K562 (cell line): ENCODE results near the gene UNC5B.

Source experiments
- BACH1 ChIP-seq: fragments of 200-800 bp; sonication (Bioruptor generic); IDR thresholded peaks from 2 replicates; pipeline ENCODE4 v1.6.1; 2016; ENCODE audit warnings: missing genetic modification characterization, missing compliant biosample characterization
- POLR2A ChIP-seq: fragments of 450-650 bp; conservative IDR thresholded peaks from 2 replicates; pipeline ENCODE4 v1.6.1; 2016
- TAF1 ChIP-seq: IDR thresholded peaks from 2 replicates; pipeline ENCODE4 v1.6.1; 2011; ENCODE audit warnings: mild to moderate bottlenecking, low read length, moderate library complexity; ENCODE audit not compliant: insufficient read depth, control insufficient read depth, severe bottlenecking; ENCODE audit errors: extremely low read depth
- TCF7L2 ChIP-seq: fragments of 150-350 bp; IDR thresholded peaks from 2 replicates; pipeline ENCODE4 v1.6.1; 2016; ENCODE audit warnings: low read depth, mild to moderate bottlenecking, low read length, moderate library complexity
- TF ChIP-seq, protein P1 (sequence below): conservative IDR thresholded peaks from 2 replicates; pipeline ENCODE4 v1.6.1; 2011; ENCODE audit warnings: low read depth, mild to moderate bottlenecking, low read length; ENCODE audit not compliant: control insufficient read depth
- TF ChIP-seq, protein P2 (sequence below): fragments of 150-350 bp; IDR thresholded peaks from 2 replicates; pipeline ENCODE4 v1.6.1; 2014; ENCODE audit warnings: low read depth, mild to moderate bottlenecking, low read length, borderline replicate concordance
- TF ChIP-seq, protein P3 (sequence below), 3 experiments: IDR thresholded peaks in 2 of 3; conservative IDR thresholded peaks in 1 of 3; 2 replicates each; pipeline ENCODE4 v1.5.1; 2011 to 2012; ENCODE audit warnings: low read length in 3 of 3, mild to moderate bottlenecking in 3 of 3, control low read depth in 2 of 3, improper control_type of control experiment in 1 of 3, inconsistent platforms in 1 of 3, low read depth in 1 of 3, mixed read lengths in 1 of 3, moderate library complexity in 1 of 3; ENCODE audit not compliant: insufficient read depth in 2 of 3
- TF ChIP-seq, protein P4 (sequence below): fragments of 450-650 bp; IDR thresholded peaks from one replicate; pipeline ENCODE4 v1.6.1; 2018; ENCODE audit warnings: mild to moderate bottlenecking, moderate library complexity; ENCODE audit not compliant: partially characterized antibody

DNA sequence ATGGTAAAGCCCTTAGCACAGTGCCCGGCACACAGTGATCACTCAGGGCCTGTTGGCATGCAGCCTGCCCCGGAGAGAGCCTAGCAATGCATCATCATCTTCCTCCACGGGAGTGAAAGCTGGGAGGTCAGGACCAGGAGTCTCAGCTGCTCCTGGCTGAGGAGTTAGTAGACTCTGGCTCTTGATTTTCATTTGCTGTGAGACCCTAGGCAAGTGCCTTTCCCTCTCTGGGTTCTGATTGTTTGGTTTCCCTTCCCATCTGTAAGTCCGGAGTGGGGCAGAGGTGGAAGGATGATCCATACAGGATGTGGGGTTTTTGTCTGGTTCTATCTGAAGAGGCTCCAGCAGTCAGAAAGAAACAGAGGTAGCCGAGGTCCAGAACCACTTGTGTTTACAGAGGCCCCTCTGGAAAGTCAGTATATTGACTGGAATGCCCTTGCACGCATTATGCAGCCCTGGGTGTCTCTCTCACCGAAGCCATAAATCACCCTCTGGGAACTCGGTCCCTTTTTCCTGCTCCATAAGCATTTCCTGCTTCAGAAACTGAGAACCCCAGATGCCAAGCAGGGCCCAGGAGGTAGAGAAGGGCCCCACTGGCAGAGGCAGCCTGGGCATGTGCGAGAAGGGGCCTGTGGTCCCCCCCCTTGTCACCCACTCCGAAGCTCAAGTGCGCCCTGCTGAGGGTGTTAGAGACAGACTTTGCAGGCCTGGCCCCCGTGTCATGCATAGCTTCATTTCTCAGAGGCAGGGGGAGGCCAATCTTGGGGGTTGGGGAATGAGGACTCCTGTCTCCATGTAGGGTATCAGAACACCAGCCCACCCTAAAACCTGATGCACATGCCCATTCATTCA is 8.5 kb downstream of the UNC5B start:
- no peak for TF ChIP-seq TCF7L2
- TF ChIP-seq, protein P1, sequence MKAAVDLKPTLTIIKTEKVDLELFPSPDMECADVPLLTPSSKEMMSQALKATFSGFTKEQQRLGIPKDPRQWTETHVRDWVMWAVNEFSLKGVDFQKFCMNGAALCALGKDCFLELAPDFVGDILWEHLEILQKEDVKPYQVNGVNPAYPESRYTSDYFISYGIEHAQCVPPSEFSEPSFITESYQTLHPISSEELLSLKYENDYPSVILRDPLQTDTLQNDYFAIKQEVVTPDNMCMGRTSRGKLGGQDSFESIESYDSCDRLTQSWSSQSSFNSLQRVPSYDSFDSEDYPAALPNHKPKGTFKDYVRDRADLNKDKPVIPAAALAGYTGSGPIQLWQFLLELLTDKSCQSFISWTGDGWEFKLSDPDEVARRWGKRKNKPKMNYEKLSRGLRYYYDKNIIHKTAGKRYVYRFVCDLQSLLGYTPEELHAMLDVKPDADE: no peak
- no peak for TF ChIP-seq TAF1
- TF ChIP-seq, protein P2, sequence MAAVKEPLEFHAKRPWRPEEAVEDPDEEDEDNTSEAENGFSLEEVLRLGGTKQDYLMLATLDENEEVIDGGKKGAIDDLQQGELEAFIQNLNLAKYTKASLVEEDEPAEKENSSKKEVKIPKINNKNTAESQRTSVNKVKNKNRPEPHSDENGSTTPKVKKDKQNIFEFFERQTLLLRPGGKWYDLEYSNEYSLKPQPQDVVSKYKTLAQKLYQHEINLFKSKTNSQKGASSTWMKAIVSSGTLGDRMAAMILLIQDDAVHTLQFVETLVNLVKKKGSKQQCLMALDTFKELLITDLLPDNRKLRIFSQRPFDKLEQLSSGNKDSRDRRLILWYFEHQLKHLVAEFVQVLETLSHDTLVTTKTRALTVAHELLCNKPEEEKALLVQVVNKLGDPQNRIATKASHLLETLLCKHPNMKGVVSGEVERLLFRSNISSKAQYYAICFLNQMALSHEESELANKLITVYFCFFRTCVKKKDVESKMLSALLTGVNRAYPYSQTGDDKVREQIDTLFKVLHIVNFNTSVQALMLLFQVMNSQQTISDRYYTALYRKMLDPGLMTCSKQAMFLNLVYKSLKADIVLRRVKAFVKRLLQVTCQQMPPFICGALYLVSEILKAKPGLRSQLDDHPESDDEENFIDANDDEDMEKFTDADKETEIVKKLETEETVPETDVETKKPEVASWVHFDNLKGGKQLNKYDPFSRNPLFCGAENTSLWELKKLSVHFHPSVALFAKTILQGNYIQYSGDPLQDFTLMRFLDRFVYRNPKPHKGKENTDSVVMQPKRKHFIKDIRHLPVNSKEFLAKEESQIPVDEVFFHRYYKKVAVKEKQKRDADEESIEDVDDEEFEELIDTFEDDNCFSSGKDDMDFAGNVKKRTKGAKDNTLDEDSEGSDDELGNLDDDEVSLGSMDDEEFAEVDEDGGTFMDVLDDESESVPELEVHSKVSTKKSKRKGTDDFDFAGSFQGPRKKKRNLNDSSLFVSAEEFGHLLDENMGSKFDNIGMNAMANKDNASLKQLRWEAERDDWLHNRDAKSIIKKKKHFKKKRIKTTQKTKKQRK: no peak
- TF ChIP-seq, protein P3, sequence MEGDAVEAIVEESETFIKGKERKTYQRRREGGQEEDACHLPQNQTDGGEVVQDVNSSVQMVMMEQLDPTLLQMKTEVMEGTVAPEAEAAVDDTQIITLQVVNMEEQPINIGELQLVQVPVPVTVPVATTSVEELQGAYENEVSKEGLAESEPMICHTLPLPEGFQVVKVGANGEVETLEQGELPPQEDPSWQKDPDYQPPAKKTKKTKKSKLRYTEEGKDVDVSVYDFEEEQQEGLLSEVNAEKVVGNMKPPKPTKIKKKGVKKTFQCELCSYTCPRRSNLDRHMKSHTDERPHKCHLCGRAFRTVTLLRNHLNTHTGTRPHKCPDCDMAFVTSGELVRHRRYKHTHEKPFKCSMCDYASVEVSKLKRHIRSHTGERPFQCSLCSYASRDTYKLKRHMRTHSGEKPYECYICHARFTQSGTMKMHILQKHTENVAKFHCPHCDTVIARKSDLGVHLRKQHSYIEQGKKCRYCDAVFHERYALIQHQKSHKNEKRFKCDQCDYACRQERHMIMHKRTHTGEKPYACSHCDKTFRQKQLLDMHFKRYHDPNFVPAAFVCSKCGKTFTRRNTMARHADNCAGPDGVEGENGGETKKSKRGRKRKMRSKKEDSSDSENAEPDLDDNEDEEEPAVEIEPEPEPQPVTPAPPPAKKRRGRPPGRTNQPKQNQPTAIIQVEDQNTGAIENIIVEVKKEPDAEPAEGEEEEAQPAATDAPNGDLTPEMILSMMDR (IDR thresholded peaks at IDR 0.05 in 2 of 3, conservative IDR thresholded peaks at IDR 0.05 in 1 of 3; ENCODE audit: insufficient read depth in 2 of 3, low read depth in 1 of 3, low read length in 3 of 3): no peak
- TF ChIP-seq, protein P4, sequence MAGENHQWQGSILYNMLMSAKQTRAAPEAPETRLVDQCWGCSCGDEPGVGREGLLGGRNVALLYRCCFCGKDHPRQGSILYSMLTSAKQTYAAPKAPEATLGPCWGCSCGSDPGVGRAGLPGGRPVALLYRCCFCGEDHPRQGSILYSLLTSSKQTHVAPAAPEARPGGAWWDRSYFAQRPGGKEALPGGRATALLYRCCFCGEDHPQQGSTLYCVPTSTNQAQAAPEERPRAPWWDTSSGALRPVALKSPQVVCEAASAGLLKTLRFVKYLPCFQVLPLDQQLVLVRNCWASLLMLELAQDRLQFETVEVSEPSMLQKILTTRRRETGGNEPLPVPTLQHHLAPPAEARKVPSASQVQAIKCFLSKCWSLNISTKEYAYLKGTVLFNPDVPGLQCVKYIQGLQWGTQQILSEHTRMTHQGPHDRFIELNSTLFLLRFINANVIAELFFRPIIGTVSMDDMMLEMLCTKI: no peak
- no peak for TF ChIP-seq POLR2A
- no peak for TF ChIP-seq BACH1 (tag)
